DMS79 (cell line): ENCODE results near the gene ARID3B.
"Not testable (repeated sequence)": the region's sequence is repeated elsewhere in the genome, so short reads cannot be mapped to it uniquely, and the experiment has no call there.

Source experiments
- DNase-seq: peaks from one replicate; lab custom pipeline; 2025; lab: John Stamatoyannopoulos, UW

The ARID3B gene

DNA sequence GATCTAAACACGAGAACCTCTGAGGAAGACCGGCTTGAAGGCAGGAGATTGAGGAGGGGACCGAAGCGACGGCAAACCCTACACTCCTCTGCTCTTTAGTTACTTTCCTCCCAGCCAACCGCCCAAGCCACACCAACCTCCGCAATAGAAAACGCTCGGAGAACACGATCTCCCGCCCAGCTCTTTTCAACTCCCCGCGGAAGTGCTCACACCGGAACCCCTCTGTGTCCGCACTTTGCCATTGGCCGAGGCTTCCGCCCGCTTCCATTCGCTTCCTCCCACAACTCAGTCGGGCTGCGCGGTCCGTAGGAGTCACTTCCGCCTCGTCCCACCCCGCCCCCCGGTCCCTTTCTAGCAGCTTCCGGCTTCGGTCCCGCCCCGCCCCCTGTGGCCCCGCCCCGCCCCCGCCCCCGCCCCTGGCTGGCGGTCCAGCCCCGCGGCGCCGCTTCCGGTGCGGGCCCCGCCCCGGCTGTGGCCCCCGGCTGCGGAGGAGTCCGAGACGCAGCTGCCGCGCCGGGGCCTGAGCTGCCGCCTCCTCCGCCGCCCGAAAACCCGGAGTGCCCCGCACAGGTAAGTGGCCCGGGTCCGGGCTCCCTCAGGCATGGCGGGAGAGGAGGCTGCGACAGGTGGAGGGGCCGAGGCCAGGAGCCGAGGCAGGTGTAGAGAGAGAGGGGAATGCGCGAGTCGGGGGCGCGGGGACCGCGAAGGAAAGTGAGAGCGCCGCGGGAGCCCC is at the start of gene ARID3B:
TSS of gene ARID3B (plus strand) at position 460 of the 733 bp plus-strand sequence. CDS start 2,717 bp downstream, outside the sequence.
- peak; percentile 84 for DNase-seq

DNA sequence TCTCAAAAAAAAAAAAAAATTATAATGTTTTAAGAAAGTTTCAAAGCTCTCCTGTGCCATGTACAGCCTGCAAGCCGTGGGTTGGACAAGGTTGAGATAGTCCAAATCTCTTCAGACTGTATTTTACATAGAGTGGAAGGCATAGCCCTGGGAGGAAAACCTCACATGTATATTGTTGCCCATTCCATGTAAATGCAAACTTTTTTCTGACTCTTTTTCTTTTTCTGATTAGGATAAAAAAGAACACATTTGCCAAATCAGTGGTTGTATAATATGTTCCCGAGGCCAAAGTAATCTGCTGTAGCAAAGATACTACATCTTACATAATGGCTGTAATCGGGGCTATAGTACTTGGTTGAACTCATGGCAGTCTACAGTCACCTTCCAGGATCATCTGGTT is 44.4 kb upstream of the ARID3B start:
- DNase-seq = no peak

GRCh38 chr15:74497584-74497983 is 43.4 kb upstream of the ARID3B start:
- DNase-seq = peak; percentile 77

DNA sequence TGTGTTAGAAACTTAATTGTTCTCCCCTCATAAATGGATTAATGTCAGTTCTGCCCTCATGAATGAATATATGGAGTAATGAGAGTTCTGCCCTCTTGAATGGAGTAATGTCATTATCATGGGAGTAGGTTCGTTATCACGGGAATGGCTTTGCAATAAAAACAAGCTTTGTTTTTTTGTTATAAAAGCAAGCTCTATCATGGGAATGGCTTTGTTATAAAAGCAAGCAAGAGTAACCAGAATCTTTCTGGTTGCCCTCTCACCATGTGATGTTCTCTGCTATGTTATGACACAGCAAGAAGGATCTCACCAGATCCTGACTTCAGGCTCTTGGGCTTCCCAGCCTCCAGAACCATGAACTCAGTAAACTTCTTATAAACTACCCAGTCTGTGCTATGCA is 41.7 kb upstream of the ARID3B start:
- no peak for DNase-seq

GRCh38 chr15:74500401-74500800 is 40.6 kb upstream of the ARID3B start:
- DNase-seq = no peak

GRCh38 chr15:74502301-74502700 is 38.7 kb upstream of the ARID3B start:
- DNase-seq = no peak

GRCh38 chr15:74504418-74504817 is 36.6 kb upstream of the ARID3B start:
- no peak for DNase-seq

DNA sequence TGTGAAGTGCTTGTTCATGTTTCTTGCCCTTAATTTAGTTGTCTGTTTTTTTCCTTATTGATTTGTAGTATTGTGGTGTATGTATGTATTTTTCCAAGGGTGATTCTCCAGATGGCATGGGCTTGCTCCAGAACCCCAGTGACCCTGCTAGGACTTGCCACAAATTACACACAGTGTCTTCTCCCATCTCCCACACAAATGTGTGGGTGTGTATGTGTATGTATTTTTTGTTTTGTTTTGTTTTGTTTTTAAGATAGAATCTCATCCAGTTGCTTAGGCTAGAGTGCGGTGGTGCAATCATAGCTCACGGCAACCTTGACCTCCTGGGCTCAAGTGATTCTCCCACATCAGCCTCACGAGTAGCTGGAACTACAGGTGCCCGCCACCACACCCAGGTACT is 36.2 kb upstream of the ARID3B start:
- DNase-seq = no peak

GRCh38 chr15:74505837-74506514 is 35.0 kb upstream of the ARID3B start:
- DNase-seq = no peak

- DNase-seq = no peak
Measured at GRCh38 chr15:74506515-74506840, 34.5 kb upstream of the ARID3B start.

GRCh38 chr15:74511583-74511982 is 29.4 kb upstream of the ARID3B start:
- DNase-seq = no peak

DNA sequence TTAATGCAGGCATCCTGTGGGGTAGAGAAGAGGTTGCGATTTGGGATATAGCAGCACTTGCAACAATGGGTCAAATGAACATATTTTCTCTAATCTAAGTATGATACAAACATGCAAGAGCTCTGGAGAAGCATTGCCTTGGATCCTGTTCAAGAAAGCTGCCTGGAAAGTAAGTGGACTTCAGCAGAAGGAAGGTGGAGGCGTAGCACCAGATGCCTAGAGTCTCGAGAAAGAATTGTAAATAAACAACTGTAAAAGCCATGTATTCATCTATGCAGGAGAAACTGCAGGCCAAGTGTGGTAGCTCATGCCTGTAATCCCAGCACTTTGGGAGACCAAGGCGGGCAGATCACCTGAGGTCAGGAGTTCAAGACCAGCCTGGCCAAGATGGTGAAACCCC is 27.0 kb upstream of the ARID3B start:
- DNase-seq = not testable (repeated sequence)

DNA sequence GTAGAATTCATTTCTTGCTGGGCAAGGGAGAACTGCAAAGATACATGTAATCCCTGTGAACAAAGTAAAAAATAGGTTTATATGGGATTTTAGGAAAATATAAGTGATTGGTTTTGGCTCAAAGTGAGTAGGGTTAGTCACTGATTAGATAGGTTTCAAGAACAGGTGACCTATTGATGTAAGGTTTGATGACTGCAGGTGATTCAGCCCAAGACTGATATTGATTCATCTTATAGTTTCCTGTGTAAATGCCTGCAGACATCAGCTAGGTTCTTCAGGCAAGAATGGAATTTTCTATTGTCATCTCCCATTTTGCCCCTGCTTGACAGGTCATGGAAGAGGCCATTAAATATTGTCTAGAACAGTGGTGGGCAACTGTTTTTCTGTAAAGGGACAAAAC is 23.9 kb upstream of the ARID3B start:
- no peak for DNase-seq

- DNase-seq = no peak
Measured at GRCh38 chr15:74519311-74519710, 21.7 kb upstream of the ARID3B start.

DNA sequence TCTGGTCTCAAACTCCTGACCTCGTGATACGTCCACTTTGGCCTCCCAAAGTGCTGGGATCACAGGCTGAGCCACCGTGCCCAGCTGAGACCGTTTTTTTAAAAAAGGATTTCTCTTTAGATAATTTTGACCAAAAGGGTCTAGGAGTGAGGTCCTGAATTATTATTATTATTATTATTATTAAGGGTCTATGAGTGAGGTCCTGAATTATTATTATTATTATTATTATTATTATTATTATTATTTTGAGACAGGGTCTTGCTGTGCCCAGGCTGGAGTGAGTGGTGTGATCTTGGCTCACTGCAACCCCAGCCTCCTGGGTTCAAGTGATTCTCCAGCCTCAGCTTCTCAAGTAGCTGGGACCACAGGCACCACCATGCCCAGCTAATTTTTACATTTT is 20.6 kb upstream of the ARID3B start:
- DNase-seq = no peak

- DNase-seq = no peak
Measured at GRCh38 chr15:74523982-74524381, 17.0 kb upstream of the ARID3B start.

- DNase-seq = no peak
Measured at GRCh38 chr15:74525309-74525708, 15.7 kb upstream of the ARID3B start.

DNA sequence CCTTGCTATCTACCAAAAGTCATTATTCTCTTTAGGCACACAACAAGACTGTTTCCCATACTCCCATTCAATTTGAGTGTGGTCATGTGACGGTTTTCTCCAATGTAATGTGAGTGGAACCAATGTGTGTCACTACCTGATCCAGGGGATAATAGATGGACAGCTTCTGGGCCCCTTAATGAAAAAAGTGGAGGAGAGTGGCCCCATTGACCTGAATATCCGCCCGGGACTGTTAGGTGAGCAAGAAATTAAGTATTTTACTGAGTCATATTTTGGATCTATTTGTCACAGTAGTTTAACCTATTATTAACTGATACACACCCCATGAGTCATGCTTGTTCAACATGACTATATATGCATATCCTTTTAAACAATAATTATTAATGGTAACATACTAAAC is 15.1 kb upstream of the ARID3B start:
- DNase-seq = no peak

DNA sequence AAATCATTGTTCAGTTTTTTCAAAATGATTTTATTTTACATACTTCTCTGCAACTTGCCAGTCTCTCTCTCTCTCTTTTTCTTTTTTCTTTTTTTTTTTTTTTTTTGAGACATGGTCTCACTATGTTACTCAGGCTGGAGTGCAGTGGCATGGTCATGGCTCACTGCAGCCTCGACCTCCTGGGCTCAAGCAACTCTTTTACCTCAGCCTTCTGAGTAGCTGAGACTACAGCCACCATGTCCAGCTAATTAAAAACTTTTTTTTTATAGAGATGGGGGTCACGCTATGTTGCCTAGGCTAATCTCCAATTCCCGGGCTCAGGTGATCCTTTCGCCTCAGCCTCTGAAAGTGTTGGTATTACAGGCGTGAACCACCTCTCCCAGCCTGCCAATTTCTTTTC is 12.1 kb upstream of the ARID3B start:
- no peak for DNase-seq

DNA sequence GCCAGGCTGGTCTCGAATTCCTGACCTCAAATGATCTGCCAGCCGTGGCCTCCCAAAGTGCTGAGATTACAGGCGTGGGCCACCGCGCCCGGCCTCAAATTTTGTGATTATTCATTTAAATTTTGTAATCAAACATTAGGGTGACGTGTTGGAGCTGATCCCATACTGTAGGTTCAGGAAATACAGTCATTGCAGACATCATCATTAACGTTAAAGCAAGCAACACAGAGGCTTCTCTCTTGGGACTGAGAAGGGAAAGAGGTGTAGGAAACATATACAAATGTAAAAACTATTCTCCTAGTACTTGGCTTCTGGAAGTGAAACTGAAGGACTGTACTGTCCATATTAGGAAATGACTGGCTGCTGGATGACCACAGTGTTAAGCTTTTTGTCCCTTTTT is 11.1 kb upstream of the ARID3B start:
- no peak for DNase-seq

DNA sequence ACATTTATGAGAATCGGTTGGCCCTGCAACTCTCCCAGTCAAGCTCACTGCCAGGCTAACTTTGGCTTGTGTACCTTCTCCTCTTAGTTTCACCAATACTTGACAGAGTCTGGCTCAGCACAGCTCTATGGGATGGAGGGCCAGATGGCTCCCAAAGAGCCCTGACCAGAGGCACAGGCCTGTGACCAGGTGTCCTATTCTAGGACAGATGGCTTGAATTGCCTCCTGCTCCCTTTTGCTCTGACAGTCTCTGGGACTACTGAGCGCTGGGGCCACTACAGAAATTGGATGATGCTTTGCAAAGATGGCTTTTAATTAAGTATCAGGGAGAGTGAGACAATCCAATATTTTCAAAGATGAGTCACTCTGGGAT is 10.3 kb upstream of the ARID3B start:
- DNase-seq = no peak

GRCh38 chr15:74531144-74531811 is 9.7 kb upstream of the ARID3B start:
- no peak for DNase-seq

DNA sequence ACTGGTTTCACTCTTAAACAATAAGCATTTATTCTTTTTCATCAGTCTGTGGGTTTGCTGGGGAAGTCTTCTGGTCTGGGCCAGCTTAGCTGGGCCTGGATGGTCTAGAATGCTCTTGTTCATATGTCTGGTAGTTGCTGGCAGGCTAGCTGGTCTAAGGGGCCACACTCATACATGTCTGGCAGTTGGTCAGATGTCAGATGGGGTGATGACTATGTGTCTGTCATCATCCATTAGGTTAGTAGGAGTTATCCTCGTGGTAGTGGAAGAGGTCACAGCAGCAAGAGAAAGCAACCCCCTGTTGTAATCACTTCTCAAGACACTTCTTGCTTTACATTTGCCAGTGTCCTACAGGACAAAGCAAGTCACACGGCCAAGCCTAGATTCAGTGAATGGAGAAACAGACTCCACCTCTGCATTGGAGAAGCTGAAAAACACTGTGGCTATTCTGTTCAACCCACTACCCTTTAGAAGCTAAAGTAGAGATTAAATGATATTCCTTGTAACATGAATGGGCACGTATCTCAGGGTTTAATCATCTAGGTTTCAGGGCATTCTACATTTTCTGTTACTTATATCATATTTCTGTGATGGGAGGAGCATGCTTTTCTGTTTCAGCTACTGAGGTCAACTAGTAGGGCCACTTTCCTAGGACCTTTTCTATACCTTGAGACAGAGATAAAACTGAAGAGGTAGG is 5.5 kb upstream of the ARID3B start:
- DNase-seq = no peak
